Activated naive CD4-positive, alpha-beta T cell treated with anti-CD3 and anti-CD28 coated beads, Interleukin-2, amount 10 ng/mL, durations not matched to agents 7 days and 5 days (primary cell): ENCODE measurements around the gene BNC2.
"Not testable (repeated sequence)": the region's sequence is repeated elsewhere in the genome, so short reads cannot be mapped to it uniquely, and the experiment has no call there.

Experiments used
- CTCF ChIA-PET: fragments of 350-600 bp; sonication (Branson Sonifier 250); formaldehyde crosslinking; loops from one replicate; lab custom pipeline; 2021; ENCODE audit warnings: antibody characterized with exemption; lab: Charles Lee
- DNase-seq: peaks from one replicate; pipeline ENCODE4 v3.0.0-alpha.2; 2020
- H3K27ac Mint-ChIP-seq: one replicate; pipeline ENCODE4 v1.8.0; 2021; ENCODE audit warnings: mild to moderate bottlenecking, moderate library complexity, mixed read lengths
- H3K27me3 Mint-ChIP-seq: one replicate; pipeline ENCODE4 v1.8.0; 2021; ENCODE audit warnings: mild to moderate bottlenecking, mixed read lengths
- H3K36me3 Mint-ChIP-seq: one replicate; pipeline ENCODE4 v1.8.0; 2021; ENCODE audit warnings: mixed read lengths
- H3K4me1 Mint-ChIP-seq: one replicate; pipeline ENCODE4 v1.8.0; 2021; ENCODE audit warnings: mixed read lengths
- H3K4me3 Mint-ChIP-seq: one replicate; pipeline ENCODE4 v1.8.0; 2021; ENCODE audit warnings: mild to moderate bottlenecking, moderate library complexity, mixed read lengths
- H3K9me3 Mint-ChIP-seq: one replicate; pipeline ENCODE4 v1.8.0; 2021; ENCODE audit warnings: mixed read lengths

Gene BNC2

DNA sequence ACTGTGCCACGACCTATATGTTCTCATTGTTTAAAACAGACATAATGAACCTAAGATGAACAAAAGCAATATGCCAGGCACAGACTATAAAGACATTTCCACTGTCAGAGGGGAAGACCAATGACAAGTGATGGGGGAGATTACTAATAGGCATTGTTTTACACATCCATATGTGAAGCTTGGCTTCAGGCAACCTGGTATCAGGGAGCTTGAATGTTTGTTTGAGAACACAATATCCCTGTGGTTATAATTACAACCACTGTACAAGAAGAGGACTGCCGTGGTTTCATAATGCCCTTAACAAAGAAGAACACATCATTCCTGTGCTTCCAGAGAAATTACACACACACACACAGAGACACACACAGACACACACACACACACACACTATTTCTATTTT is 385.7 kb downstream of the BNC2 start:
- CTCF ChIA-PET: no interaction called here
- no peaks in the 10 kb centered on the region for H3K36me3 Mint-ChIP-seq
- H3K4me1 Mint-ChIP-seq: no peaks in the 10 kb centered on the region
- no peaks in the 10 kb centered on the region for H3K9me3 Mint-ChIP-seq
- H3K4me3 Mint-ChIP-seq: no peak overlapping the region
- H3K27me3 Mint-ChIP-seq: no peaks in the 10 kb centered on the region
- H3K27ac Mint-ChIP-seq: no peak overlapping the region
- no peak for DNase-seq

DNA sequence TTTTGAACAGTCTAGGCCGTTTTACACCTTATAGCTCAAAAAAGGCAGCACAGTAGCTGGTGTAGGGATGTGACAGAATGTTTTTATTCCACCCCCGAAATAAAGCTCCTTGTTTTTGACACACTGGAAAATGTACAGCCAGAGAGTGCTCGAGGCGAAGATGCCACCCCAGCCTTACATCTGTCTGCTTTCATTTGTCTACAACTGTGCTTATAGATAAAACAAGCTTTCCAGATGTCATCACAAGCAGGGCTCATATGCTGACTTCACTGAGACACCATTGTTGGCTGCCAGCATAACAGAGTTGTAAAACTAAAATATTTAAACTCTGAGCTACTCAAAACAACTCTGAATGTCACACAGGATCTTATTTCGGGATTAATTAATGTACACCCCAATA is 386.3 kb downstream of the BNC2 start:
- no peaks in the 10 kb centered on the region for H3K36me3 Mint-ChIP-seq
- no peak for DNase-seq
- no peaks in the 10 kb centered on the region for H3K9me3 Mint-ChIP-seq
- H3K27me3 Mint-ChIP-seq: no peaks in the 10 kb centered on the region
- H3K4me1 Mint-ChIP-seq: no peaks in the 10 kb centered on the region
- CTCF ChIA-PET: no interaction called here
- H3K27ac Mint-ChIP-seq: no peak overlapping the region
- H3K4me3 Mint-ChIP-seq: no peak overlapping the region

DNA sequence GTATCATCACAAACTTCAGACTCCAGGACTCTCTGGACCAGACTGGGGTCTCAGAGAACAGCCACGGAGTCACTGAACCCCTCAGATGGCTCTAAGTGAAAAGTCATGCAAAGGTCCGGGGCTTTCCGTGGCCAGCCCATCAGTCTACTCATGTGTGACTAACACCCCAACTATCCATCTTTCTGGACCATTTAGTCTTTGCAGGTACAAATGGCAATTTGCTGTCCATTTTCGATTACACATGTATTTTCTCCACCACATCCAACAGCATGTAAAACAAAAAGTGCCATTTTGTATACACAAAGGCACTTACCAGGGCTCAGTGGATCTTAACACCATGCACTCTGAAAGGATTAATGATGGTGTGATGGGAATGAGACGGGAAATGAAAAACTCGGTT is 387.7 kb downstream of the BNC2 start:
- Mint-ChIP-seq H3K27ac (no peak overlapping the region), H3K36me3 (no peaks in the 10 kb centered on the region), H3K4me1 (no peaks in the 10 kb centered on the region), H3K4me3 (no peak overlapping the region), H3K27me3 (no peaks in the 10 kb centered on the region), H3K9me3 (no peaks in the 10 kb centered on the region)
- CTCF ChIA-PET: no interaction called here
- no peak for DNase-seq

DNA sequence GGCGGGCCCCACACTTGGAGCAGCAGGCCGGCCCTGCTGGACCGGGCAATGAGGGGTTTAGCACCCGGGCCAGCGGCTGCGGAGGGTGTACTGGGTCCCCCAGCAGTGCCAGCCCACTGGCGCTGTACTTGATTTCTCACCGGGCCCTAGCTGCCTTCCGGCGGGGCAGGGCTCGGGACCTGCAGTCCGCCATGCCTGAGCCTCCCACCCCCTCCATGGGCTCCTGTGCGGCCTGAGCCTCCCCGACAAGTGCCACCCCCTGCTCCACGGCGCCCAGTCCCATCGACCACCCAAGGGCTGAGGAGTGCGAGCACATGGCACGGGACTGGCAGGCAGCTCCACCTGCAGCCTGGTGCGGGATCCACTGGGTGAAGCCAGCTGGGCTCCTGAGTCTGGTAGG is 389.9 kb downstream of the BNC2 start:
- H3K4me1 Mint-ChIP-seq, CTCF ChIA-PET, H3K27ac Mint-ChIP-seq, H3K27me3 Mint-ChIP-seq, H3K9me3 Mint-ChIP-seq, H3K4me3 Mint-ChIP-seq, H3K36me3 Mint-ChIP-seq, DNase-seq: not testable (repeated sequence)

DNA sequence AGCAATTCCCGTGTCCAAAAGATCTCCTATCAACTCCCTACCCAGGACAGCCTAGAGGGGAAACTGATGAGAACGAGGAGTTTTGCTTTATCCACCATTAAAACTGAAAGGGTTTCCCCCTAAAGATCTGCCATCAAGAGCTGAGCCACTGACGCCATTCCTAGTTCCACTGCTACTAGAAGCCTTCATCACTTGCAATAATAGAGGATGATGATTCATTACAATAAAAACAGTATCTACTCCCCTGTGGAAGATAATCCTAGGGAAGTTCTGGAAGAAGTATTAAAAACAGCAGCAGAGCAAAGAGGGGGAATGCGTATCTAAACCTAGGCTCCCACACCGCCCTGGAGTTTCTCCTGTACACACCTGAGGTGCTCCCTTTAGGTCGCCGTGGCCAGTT is 394.5 kb downstream of the BNC2 start:
- Mint-ChIP-seq H3K27ac (no peak overlapping the region), H3K4me3 (no peak overlapping the region), H3K27me3 (no peaks in the 10 kb centered on the region), H3K9me3 (peaks cover 5% of the 10 kb centered on the region), H3K4me1 (no peaks in the 10 kb centered on the region), H3K36me3 (no peaks in the 10 kb centered on the region)
- no peak for DNase-seq
- CTCF ChIA-PET: no interaction called here

DNA sequence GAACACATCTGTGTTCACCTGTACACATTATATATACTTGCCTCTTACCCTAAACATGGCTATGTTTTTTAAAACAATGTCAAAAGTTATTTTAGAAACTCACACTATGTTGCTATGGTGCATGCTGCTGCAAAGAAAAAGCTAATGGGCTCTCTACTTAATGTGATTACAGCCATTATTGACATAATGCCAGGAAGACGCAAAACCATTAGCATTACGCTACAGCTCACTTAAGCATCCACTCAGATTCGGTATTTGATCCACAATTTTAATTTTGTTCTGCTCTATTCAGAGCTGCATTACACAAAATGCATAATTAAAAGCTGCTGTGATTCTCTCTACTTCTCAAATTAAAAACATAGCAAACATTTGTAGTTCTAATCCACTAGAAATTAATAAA is 395.2 kb downstream of the BNC2 start:
- no peaks in the 10 kb centered on the region for H3K27me3 Mint-ChIP-seq
- H3K36me3 Mint-ChIP-seq: no peaks in the 10 kb centered on the region
- peaks cover 8% of the 10 kb centered on the region for H3K9me3 Mint-ChIP-seq
- CTCF ChIA-PET: no interaction called here
- no peaks in the 10 kb centered on the region for H3K4me1 Mint-ChIP-seq
- no peak for DNase-seq
- H3K4me3 Mint-ChIP-seq: no peak overlapping the region
- no peak overlapping the region for H3K27ac Mint-ChIP-seq

DNA sequence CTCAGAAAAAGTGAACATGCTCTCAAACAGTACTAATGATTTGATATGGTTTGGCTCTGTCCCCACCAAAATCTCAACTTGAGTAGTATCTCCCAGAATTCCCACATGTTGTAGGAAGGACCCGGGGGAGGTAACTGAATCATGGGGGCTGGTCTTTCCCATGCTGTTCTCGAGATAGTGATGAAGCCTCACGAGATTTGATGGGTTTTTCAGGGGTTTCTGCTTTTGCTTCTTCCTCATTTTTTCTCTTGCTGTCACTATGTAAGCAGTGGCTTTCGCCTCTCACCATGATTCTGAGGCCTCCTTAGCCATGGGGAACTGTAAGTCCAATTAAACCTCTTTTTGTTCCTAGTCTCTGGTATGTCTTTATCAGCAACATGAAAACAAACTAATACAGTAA is 401.3 kb downstream of the BNC2 start:
- H3K4me3 Mint-ChIP-seq: no peak overlapping the region
- H3K27me3 Mint-ChIP-seq: no peaks in the 10 kb centered on the region
- CTCF ChIA-PET: no interaction called here
- H3K9me3 Mint-ChIP-seq: peaks cover 15% of the 10 kb centered on the region
- no peak for DNase-seq
- no peaks in the 10 kb centered on the region for H3K4me1 Mint-ChIP-seq
- H3K36me3 Mint-ChIP-seq: no peaks in the 10 kb centered on the region
- H3K27ac Mint-ChIP-seq: no peak overlapping the region

DNA sequence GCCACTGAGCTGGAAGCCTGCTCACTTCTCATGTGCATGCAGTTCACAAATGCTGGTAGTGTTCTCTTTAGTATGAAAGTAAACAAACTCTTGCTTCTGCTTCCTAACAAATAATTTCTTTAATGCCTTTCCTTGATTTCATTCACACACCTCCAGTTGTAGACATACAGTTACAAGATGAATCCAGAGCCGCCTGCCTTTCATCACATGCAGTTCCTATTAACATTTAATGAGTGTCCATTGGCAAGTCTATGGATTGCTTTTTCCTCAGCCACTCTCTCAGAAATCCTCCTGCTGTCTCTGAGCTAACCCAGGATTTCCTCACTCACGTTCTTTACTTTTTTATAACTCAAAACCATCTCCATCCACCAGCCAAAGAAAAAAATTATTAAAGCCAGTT is 408.6 kb downstream of the BNC2 start:
- H3K27me3 Mint-ChIP-seq: no peaks in the 10 kb centered on the region
- H3K4me1 Mint-ChIP-seq: no peaks in the 10 kb centered on the region
- CTCF ChIA-PET: no interaction called here
- no peaks in the 10 kb centered on the region for H3K36me3 Mint-ChIP-seq
- H3K27ac Mint-ChIP-seq: no peak overlapping the region
- H3K4me3 Mint-ChIP-seq: no peak overlapping the region
- peaks cover 6% of the 10 kb centered on the region for H3K9me3 Mint-ChIP-seq
- DNase-seq: no peak

DNA sequence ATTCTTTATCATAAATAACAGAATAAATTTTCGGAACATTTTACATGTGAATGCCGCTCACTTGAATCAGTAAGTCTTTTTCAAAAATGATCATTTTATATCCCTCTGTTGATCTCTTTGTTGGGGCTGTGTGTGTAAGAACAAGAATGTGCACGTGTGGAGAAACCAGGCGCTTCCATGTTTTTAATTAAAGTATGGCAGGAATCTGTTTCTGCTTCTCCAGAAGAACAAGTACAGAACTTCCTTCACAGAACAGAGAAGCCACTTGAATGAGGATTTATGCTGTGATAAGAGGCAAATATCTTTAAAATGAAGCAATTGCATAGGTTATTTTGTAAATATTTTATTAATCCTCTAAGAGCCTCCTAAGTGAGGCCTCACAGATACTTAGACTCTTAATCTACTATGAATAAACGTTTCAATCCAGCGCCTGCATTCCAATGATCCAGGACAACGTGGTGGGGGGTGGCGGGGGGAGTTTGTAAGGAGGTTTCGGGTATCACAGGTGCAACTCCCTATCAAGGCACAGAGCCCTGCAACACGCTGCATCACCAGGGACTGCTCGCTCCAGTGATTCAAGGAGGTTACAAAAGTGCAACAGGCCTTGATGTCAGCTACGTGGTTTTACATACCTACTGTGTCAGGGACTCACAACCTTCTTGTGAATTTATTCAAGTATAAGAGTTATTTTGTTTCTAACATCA is 409.2 kb downstream of the BNC2 start:
- no peaks in the 10 kb centered on the region for H3K4me1 Mint-ChIP-seq
- peaks cover 6% of the 10 kb centered on the region for H3K9me3 Mint-ChIP-seq
- no peak overlapping the region for H3K27ac Mint-ChIP-seq
- no peaks in the 10 kb centered on the region for H3K27me3 Mint-ChIP-seq
- no peak for DNase-seq
- no peaks in the 10 kb centered on the region for H3K36me3 Mint-ChIP-seq
- no peak overlapping the region for H3K4me3 Mint-ChIP-seq
- CTCF ChIA-PET: no interaction called here

DNA sequence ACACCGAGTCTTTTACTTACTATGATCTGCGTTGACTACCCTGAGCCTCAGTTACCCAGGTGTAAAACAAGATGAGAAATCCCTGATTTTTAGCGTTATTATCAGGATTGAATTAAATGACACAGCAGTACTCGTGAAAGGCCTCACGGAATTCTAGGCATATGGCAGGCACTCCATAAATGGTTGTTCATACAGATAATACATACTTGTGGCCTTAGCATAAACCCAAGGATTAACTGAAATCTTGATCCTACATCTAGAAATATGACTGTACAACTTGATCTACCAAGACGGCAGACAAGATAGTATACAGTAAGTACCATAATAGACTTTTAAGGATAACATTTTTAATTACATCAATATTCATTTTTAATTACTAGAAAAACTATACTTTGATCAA is 409.8 kb downstream of the BNC2 start:
- Mint-ChIP-seq H3K27ac (no peak overlapping the region), H3K36me3 (no peaks in the 10 kb centered on the region), H3K9me3 (peaks cover 6% of the 10 kb centered on the region), H3K4me3 (no peak overlapping the region), H3K4me1 (no peaks in the 10 kb centered on the region), H3K27me3 (no peaks in the 10 kb centered on the region)
- CTCF ChIA-PET: no interaction called here
- DNase-seq: no peak

DNA sequence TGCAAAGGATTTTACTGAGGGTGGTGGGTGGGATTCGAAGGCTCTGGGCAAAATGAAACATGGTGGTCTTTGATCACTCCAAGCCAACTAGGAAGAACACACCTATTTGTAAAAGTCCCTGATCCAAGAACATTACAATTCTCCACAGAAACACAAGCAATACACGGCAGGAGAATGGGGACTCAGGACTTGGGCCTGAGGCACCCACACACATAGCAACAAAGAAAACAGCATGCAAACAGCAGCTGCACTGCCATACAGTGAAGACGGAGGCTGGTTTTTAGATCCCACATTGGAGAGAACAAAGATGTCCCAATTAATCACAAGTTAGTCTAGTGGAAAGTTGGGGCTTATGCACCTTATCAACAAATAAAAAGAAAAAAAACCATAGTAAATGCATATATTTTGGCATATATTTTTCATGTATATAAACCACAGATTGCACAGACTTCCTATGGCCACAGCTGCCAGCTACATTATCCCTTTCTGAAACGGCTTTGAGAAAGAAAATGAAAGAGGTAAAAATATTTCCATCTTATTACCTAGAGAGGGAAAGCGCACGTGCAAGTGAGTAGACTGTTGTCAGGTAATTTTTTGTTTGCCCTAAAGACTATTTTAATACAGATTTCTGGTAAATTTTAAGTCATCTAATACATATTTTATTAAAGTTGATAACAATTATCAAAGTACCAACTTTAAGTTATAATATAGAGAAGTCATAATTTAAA is 410.9 kb downstream of the BNC2 start:
- no peak overlapping the region for H3K27ac Mint-ChIP-seq
- H3K4me3 Mint-ChIP-seq: no peak overlapping the region
- no peak for DNase-seq
- no peaks in the 10 kb centered on the region for H3K36me3 Mint-ChIP-seq
- H3K27me3 Mint-ChIP-seq: no peaks in the 10 kb centered on the region
- CTCF ChIA-PET: no interaction called here
- H3K9me3 Mint-ChIP-seq: peaks cover 6% of the 10 kb centered on the region
- no peaks in the 10 kb centered on the region for H3K4me1 Mint-ChIP-seq

DNA sequence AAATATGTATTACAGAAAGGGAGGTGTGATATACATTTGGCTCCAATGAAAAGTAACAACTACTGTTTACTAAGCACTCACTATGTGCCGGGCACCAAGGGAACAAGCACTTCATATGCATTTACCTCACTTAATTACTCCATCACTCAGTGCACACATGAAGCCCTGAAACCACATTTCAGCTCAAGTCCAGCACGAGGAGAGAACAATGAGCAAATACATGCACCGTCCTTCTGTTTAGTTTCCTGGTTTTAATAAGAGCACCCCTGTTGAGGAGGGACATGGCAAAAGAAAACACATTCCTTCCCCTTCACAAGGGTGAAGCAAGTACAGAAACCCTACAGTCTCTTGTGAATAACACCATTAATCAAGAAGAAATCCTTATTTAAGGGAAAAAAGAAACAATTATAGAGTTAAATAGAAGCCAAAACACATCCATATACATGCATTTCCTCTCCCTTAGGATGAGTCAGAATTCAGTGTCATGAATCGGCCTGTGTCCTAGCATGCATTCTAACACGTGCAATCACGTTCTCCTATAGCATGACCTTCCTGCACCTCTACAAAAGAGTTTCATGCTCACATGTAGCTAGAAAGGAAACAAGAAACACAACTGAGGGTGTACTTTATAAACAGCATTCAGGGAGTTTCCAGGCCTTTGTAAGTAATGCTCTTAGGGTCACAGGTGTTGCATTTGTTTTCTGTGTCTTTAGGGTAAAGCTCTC is 411.6 kb downstream of the BNC2 start:
- no peak for DNase-seq
- H3K4me3 Mint-ChIP-seq: no peak overlapping the region
- H3K9me3 Mint-ChIP-seq: peaks cover 6% of the 10 kb centered on the region
- CTCF ChIA-PET: no interaction called here
- H3K4me1 Mint-ChIP-seq: no peaks in the 10 kb centered on the region
- H3K36me3 Mint-ChIP-seq: no peaks in the 10 kb centered on the region
- no peaks in the 10 kb centered on the region for H3K27me3 Mint-ChIP-seq
- no peak overlapping the region for H3K27ac Mint-ChIP-seq

DNA sequence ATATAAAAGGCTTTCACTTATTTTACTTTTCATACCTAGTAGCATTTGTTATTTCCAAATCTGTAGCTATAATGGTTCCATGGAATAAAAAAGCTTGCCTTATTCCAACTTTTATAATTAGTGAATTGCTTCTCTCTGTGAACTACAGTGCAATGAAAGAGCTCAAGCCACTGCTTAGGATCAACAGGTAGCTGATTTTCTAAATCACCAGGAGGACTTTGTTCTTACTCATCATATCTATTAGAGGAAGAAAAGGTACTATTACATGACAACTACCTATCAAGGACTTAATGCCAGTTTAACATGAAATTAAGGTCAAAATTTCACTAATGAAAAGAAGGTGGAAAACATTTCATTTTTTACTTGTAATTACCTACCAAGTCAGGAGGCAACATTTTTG is 414.6 kb downstream of the BNC2 start:
- Mint-ChIP-seq H3K4me1 (no peaks in the 10 kb centered on the region), H3K9me3 (peaks cover 1% of the 10 kb centered on the region), H3K36me3 (no peaks in the 10 kb centered on the region), H3K27ac (no peak overlapping the region), H3K27me3 (no peaks in the 10 kb centered on the region), H3K4me3 (no peak overlapping the region)
- DNase-seq: no peak
- CTCF ChIA-PET: no interaction called here

DNA sequence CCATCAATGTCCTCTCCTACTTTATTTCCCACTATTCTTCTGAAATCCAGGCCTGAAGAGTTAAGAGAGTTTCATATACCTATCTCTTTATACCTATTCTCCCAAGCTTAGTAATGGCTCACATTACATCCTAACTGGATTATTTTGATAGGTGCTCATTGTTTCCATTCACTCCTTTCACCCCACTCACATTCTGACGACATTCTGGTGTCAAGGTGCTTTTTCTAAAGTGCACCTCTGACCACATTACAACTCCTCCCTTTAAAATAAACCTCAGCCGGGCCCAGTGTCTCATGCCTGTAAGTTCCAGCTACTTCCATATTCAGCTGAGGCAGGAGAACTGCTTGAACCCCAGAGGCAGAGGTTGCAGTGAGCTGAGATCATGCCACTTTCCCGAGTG is 417.1 kb downstream of the BNC2 start:
- no peaks in the 10 kb centered on the region for H3K4me1 Mint-ChIP-seq
- CTCF ChIA-PET: no interaction called here
- no peak for DNase-seq
- H3K36me3 Mint-ChIP-seq: no peaks in the 10 kb centered on the region
- H3K9me3 Mint-ChIP-seq: no peaks in the 10 kb centered on the region
- H3K27ac Mint-ChIP-seq: no peak overlapping the region
- no peaks in the 10 kb centered on the region for H3K27me3 Mint-ChIP-seq
- H3K4me3 Mint-ChIP-seq: no peak overlapping the region

DNA sequence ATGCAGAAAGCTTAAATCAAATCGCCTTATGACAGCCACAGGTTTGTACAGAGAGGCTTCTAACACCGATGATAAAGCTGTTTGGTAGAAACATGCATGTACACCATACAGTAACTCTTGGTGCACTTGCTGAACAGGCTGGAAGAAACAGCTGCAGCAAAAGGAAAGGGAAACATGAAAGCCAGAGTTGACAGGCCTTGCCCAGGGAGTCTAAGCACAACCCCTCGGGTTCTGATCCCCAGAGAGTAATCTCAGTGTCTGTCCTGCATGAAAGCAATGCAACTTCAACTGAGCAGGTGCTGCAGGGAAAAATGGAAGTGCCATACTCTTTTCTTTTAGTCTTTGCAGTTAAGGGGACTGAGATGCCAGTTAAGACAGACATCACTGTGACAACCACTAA is 419.9 kb downstream of the BNC2 start:
- Mint-ChIP-seq H3K4me3 (no peak overlapping the region), H3K27me3 (no peaks in the 10 kb centered on the region), H3K4me1 (no peaks in the 10 kb centered on the region), H3K27ac (no peak overlapping the region), H3K36me3 (no peaks in the 10 kb centered on the region), H3K9me3 (no peaks in the 10 kb centered on the region)
- no peak for DNase-seq
- CTCF ChIA-PET: interaction anchor here (0.7 kb wide), 1 partner anchor 1196 kb away, joined by 3 read pairs; no protein-coding TSS in a partner anchor
